ENCODE data around the gene FADS2.

The FADS2 gene

GRCh38 chr11:61850687-61851086 is 22.6 kb downstream of the FADS2 start:
- DNase-seq: no peak

- DNase-seq: no peak
Measured at GRCh38 chr11:61851113-61851899, 23.2 kb downstream of the FADS2 start.

- no peak for DNase-seq
Measured at GRCh38 chr11:61851900-61852295, 23.8 kb downstream of the FADS2 start.

- DNase-seq: no peak
Measured at GRCh38 chr11:61853698-61854169, 25.6 kb downstream of the FADS2 start.

- no peak for DNase-seq
Measured at GRCh38 chr11:61854206-61854895, 26.3 kb downstream of the FADS2 start.

- no peak for DNase-seq
Measured at GRCh38 chr11:61854966-61855714, 27.0 kb downstream of the FADS2 start.

GRCh38 chr11:61855939-61856680 is 28.0 kb downstream of the FADS2 start:
- DNase-seq: no peak

GRCh38 chr11:61860054-61860903 is 32.2 kb downstream of the FADS2 start:
- DNase-seq: no peak

- DNase-seq: no peak
Measured at GRCh38 chr11:61861634-61862033, 33.5 kb downstream of the FADS2 start.

GRCh38 chr11:61862714-61863547 is 34.8 kb downstream of the FADS2 start:
- no peak for DNase-seq

- no peak for DNase-seq
Measured at GRCh38 chr11:61863548-61864081, 35.5 kb downstream of the FADS2 start.

- no peak for DNase-seq
Measured at GRCh38 chr11:61864814-61865775, 37.0 kb downstream of the FADS2 start.

- no peak for DNase-seq
Measured at GRCh38 chr11:61866231-61866957, 38.3 kb downstream of the FADS2 start.

GRCh38 chr11:61866958-61867343 is 38.9 kb downstream of the FADS2 start:
- no peak for DNase-seq

GRCh38 chr11:61868571-61869428 is 40.7 kb downstream of the FADS2 start:
- no peak for DNase-seq

GRCh38 chr11:61869429-61869707 is 41.3 kb downstream of the FADS2 start:
- no peak for DNase-seq

- no peak for DNase-seq
Measured at GRCh38 chr11:61869708-61870451, 41.8 kb downstream of the FADS2 start.

All from activated CD4-positive, alpha-beta T cell treated with anti-CD3 and anti-CD28 coated beads, Interleukin-2, amount 50 U/mL, for 4 hours (primary cell).